Mononuclear cell (primary cell): ENCODE data around the gene STAU1. TPM values are rescaled to one million over a fixed set of nuclear protein-coding genes. Genes with fewer than 3 reads are reported as not detected.
"Not testable (repeated sequence)": the region's sequence is repeated elsewhere in the genome, so short reads cannot be mapped to it uniquely, and the experiment has no call there.

Experiments
- H3K27me3 ChIP-seq: 2 replicates; pipeline ENCODE4 v1.6.0; 2011; ENCODE audit warnings: low read length, control low read depth; ENCODE audit not compliant: insufficient read depth
- H3K4me1 ChIP-seq: 2 replicates; pipeline ENCODE4 v1.5.1; 2011; ENCODE audit warnings: mild to moderate bottlenecking, low read length, control low read depth; ENCODE audit not compliant: insufficient read depth
- H3K4me3 ChIP-seq: 2 replicates; pipeline ENCODE4 v1.5.1; 2011; ENCODE audit warnings: mild to moderate bottlenecking, low read length, moderate library complexity
- H3K9me3 ChIP-seq: 2 replicates; pipeline ENCODE4 v1.5.1; 2011; ENCODE audit warnings: low read depth, mild to moderate bottlenecking, control low read depth, low read length
- total RNA-seq: library from RNA; depleted of rRNA; stranded (reverse); fragments of >200 nt; gene quantifications from one replicate; pipeline ENCODE4 v1.2.3, GENCODE V29; 2012

Gene STAU1
- total RNA-seq, 1 donor = 49.6 TPM

GRCh38 chr20:49161428-49162152 is 26.5 kb downstream of the STAU1 start:
- Histone ChIP-seq H3K4me3 (no peak overlapping the region), H3K9me3 (no peaks in the 10 kb centered on the region), H3K4me1 (no peaks in the 10 kb centered on the region), H3K27me3 (no peaks in the 10 kb centered on the region)

- H3K4me3 ChIP-seq = no peak overlapping the region
- no peaks in the 10 kb centered on the region for H3K4me1 ChIP-seq
- no peaks in the 10 kb centered on the region for H3K9me3 ChIP-seq
- H3K27me3 ChIP-seq = no peaks in the 10 kb centered on the region
These were observed 27.8 kb downstream of the STAU1 start for GRCh38 chr20:49160057-49160929.

- Histone ChIP-seq H3K4me1 (no peaks in the 10 kb centered on the region), H3K4me3 (no peak overlapping the region), H3K9me3 (no peaks in the 10 kb centered on the region), H3K27me3 (no peaks in the 10 kb centered on the region)
These were observed 31.0 kb downstream of the STAU1 start for GRCh38 chr20:49157146-49157545.

GRCh38 chr20:49156481-49156880 is 31.7 kb downstream of the STAU1 start:
- no peaks in the 10 kb centered on the region for H3K9me3 ChIP-seq
- H3K4me3 ChIP-seq = no peak overlapping the region
- no peaks in the 10 kb centered on the region for H3K27me3 ChIP-seq
- no peaks in the 10 kb centered on the region for H3K4me1 ChIP-seq

- Histone ChIP-seq H3K27me3 (no peaks in the 10 kb centered on the region), H3K4me3 (no peak overlapping the region), H3K9me3 (no peaks in the 10 kb centered on the region), H3K4me1 (no peaks in the 10 kb centered on the region)
These were observed 36.7 kb downstream of the STAU1 start for GRCh38 chr20:49151436-49151835.

- H3K4me1 ChIP-seq = no peaks in the 10 kb centered on the region
- H3K27me3 ChIP-seq = no peaks in the 10 kb centered on the region
- H3K4me3 ChIP-seq = no peak overlapping the region
- H3K9me3 ChIP-seq = no peaks in the 10 kb centered on the region
These were observed 38.7 kb downstream of the STAU1 start for GRCh38 chr20:49149281-49150045.

GRCh38 chr20:49148601-49149000 is 39.5 kb downstream of the STAU1 start:
- Histone ChIP-seq H3K9me3 (no peaks in the 10 kb centered on the region), H3K4me3 (no peak overlapping the region), H3K27me3 (no peaks in the 10 kb centered on the region), H3K4me1 (no peaks in the 10 kb centered on the region)

GRCh38 chr20:49147296-49147695 is 40.8 kb downstream of the STAU1 start:
- Histone ChIP-seq H3K4me1 (no peaks in the 10 kb centered on the region), H3K27me3 (no peaks in the 10 kb centered on the region), H3K9me3 (no peaks in the 10 kb centered on the region), H3K4me3 (no peak overlapping the region)

- Histone ChIP-seq H3K4me3 (no peak overlapping the region), H3K4me1 (no peaks in the 10 kb centered on the region), H3K27me3 (no peaks in the 10 kb centered on the region), H3K9me3 (no peaks in the 10 kb centered on the region)
These were observed 41.5 kb downstream of the STAU1 start for GRCh38 chr20:49146442-49147225.

GRCh38 chr20:49140834-49141233 is 47.3 kb downstream of the STAU1 start:
- no peaks in the 10 kb centered on the region for H3K4me1 ChIP-seq
- no peak overlapping the region for H3K4me3 ChIP-seq
- no peaks in the 10 kb centered on the region for H3K9me3 ChIP-seq
- no peaks in the 10 kb centered on the region for H3K27me3 ChIP-seq

- no peaks in the 10 kb centered on the region for H3K4me1 ChIP-seq
- no peaks in the 10 kb centered on the region for H3K27me3 ChIP-seq
- H3K9me3 ChIP-seq = no peaks in the 10 kb centered on the region
- no peak overlapping the region for H3K4me3 ChIP-seq
These were observed 47.7 kb downstream of the STAU1 start for GRCh38 chr20:49140411-49140810.

- H3K9me3 ChIP-seq = no peaks in the 10 kb centered on the region
- H3K27me3 ChIP-seq = no peaks in the 10 kb centered on the region
- H3K4me1 ChIP-seq = no peaks in the 10 kb centered on the region
- no peak overlapping the region for H3K4me3 ChIP-seq
These were observed 49.7 kb downstream of the STAU1 start for GRCh38 chr20:49138431-49138830.

GRCh38 chr20:49136817-49137571 is 51.1 kb downstream of the STAU1 start:
- no peaks in the 10 kb centered on the region for H3K9me3 ChIP-seq
- H3K4me1 ChIP-seq = no peaks in the 10 kb centered on the region
- no peak overlapping the region for H3K4me3 ChIP-seq
- no peaks in the 10 kb centered on the region for H3K27me3 ChIP-seq

- not testable (repeated sequence) for H3K4me1 ChIP-seq, H3K27me3 ChIP-seq, H3K4me3 ChIP-seq, H3K9me3 ChIP-seq
These were observed 53.3 kb downstream of the STAU1 start for GRCh38 chr20:49134797-49135196.
